Chondrocyte (in vitro differentiated cells): ENCODE results near the gene PPM1H. TPM values are rescaled to one million over a fixed set of nuclear protein-coding genes. Genes with fewer than 3 reads are reported as not detected.
A peak's percentile ranks its signal among the peaks of the same experiment; 100 is the strongest.

Experiments used
- DNase-seq: peaks from one replicate; pipeline ENCODE4 v3.0.0; 2021; ENCODE audit warnings: mixed read lengths, low spot score
- H3K27ac Mint-ChIP-seq: one replicate; pipeline ENCODE4 v1.8.0; 2021; ENCODE audit warnings: mild to moderate bottlenecking, moderate library complexity, mixed read lengths; ENCODE audit not compliant: unreplicated experiment
- H3K27me3 Mint-ChIP-seq: 2 replicates; pipeline ENCODE4 v1.8.0; 2021; ENCODE audit warnings: low read depth, mixed read lengths
- H3K36me3 Mint-ChIP-seq: 2 replicates; pipeline ENCODE4 v1.8.0; 2021; ENCODE audit warnings: low read depth, mixed read lengths
- H3K4me1 Mint-ChIP-seq: 2 replicates; pipeline ENCODE4 v1.8.0; 2021; ENCODE audit warnings: low read depth, mild to moderate bottlenecking, mixed read lengths
- H3K4me3 Mint-ChIP-seq: one replicate; pipeline ENCODE4 v1.8.0; 2021; ENCODE audit warnings: mild to moderate bottlenecking, moderate library complexity, mixed read lengths; ENCODE audit not compliant: unreplicated experiment
- H3K9me3 Mint-ChIP-seq: 2 replicates; pipeline ENCODE4 v1.8.0; 2021; ENCODE audit warnings: low read depth, mixed read lengths
- total RNA-seq: library from RNA; stranded (reverse); gene quantifications from 3 replicates; pipeline ENCODE4 v1.2.1, GENCODE V29; 2021
- TF ChIP-seq, protein P1 (sequence below): fragments of 200-600 bp; sonication (generic); IDR thresholded peaks from 2 replicates; pipeline ENCODE4 v1.5.0; 2021; ENCODE audit warnings: antibody characterized with exemption, mild to moderate bottlenecking, moderate library complexity

The PPM1H gene
- total RNA-seq, 1 donor from 2014 or later: 34.3 TPM

DNA sequence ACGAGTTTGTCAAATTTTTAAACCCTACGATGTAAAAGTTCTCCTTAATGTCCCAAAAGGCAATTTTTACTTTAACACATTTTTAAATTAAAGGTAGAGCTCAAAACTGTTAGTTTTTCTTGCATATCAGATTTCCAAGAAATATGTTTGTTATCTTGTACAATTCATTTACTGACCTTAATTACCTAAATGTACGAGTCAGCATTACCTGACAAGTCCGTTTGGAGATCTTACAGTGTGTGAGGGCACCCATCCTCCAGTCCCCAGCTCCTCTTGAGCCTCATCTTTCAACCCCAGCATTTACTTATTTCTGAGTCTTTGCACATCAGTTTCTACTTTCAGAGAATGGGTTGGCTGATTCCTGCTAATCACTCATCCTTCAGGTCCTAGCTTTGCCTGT lies 23.7 kb downstream of the PPM1H start:
- no peaks in the 10 kb centered on the region for H3K9me3 Mint-ChIP-seq
- H3K27me3 Mint-ChIP-seq: no peaks in the 10 kb centered on the region
- peaks cover 19% of the 10 kb centered on the region for H3K36me3 Mint-ChIP-seq
- TF ChIP-seq, protein P1, sequence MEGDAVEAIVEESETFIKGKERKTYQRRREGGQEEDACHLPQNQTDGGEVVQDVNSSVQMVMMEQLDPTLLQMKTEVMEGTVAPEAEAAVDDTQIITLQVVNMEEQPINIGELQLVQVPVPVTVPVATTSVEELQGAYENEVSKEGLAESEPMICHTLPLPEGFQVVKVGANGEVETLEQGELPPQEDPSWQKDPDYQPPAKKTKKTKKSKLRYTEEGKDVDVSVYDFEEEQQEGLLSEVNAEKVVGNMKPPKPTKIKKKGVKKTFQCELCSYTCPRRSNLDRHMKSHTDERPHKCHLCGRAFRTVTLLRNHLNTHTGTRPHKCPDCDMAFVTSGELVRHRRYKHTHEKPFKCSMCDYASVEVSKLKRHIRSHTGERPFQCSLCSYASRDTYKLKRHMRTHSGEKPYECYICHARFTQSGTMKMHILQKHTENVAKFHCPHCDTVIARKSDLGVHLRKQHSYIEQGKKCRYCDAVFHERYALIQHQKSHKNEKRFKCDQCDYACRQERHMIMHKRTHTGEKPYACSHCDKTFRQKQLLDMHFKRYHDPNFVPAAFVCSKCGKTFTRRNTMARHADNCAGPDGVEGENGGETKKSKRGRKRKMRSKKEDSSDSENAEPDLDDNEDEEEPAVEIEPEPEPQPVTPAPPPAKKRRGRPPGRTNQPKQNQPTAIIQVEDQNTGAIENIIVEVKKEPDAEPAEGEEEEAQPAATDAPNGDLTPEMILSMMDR: no peak
- H3K4me3 Mint-ChIP-seq: no peak overlapping the region
- no peak for DNase-seq
- peaks cover 22% of the 10 kb centered on the region for H3K4me1 Mint-ChIP-seq
- no peak overlapping the region for H3K27ac Mint-ChIP-seq

DNA sequence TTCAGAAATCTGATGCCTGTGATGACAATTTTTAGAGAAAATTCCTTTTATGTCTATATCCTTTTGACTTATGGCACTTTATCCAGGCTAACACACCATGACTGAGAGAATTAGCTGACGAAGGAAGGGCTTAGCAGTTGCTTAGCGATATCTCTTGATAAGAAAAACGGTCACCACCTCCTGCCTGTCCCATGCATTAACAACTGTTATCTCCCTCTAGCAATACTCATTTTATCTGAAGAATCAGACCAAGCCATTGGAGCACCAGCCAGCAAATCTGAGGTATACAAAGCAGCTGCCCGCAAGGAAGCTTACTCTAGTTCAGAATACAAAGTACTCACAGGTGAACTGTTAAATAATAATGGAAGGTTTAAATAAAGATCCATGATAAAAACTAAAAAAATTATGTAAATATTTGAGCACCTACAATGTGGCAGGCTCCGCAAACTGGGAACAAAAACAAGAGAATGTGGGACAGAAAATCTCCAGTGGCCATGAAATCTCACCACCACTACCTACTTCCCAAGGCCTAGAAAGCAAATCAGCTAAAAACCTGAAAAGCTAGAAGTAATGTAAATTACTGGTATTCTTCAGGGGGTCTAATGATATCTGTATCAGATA lies 24.3 kb downstream of the PPM1H start:
- H3K27ac Mint-ChIP-seq: no peak overlapping the region
- H3K9me3 Mint-ChIP-seq: no peaks in the 10 kb centered on the region
- peaks cover 28% of the 10 kb centered on the region for H3K4me1 Mint-ChIP-seq
- H3K4me3 Mint-ChIP-seq: no peak overlapping the region
- peaks cover 19% of the 10 kb centered on the region for H3K36me3 Mint-ChIP-seq
- DNase-seq: no peak
- H3K27me3 Mint-ChIP-seq: no peaks in the 10 kb centered on the region
- TF ChIP-seq, protein P1: no peak

DNA sequence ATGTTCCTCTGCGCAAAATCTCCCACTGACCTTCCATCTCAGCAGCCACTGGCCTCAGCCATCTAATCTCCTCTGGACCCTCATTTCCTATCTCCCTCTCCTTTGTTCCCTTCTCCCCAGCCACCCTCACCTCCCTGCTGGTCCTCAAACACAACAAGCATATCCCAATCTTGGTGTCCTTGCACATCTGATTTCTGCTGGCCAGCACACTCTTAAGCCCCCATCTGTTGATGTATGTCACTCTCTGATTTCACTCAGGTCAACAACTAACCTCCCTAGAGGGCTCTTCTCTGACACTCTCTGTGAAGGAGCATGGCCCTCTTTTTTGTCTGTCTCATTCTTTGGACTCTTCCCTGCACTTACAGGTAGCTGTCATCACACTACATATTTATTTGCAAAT lies 25.6 kb downstream of the PPM1H start:
- peaks cover 36% of the 10 kb centered on the region for H3K4me1 Mint-ChIP-seq

DNA sequence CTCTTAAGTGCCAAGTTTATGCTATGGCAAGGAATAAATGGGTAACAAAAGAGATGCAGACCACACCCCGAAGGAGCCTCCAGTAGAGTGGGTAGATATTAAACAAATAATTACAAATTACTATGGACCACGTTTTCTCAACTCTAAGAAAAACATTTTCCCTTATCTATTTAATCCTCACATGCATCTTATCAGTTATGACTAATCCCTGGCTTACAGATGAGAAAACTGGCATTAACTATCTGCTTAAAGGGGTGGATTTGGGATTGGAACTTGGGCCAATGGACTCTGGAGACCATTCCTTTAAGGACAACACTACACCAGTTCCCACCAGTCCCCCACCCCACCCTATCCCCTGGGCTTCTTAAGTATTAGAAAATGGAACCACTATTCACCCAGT lies 26.3 kb downstream of the PPM1H start:
- Mint-ChIP-seq H3K9me3 (no peaks in the 10 kb centered on the region), H3K4me1 (peaks cover 38% of the 10 kb centered on the region), H3K36me3 (peaks cover 9% of the 10 kb centered on the region), H3K27ac (no peak overlapping the region), H3K4me3 (no peak overlapping the region), H3K27me3 (no peaks in the 10 kb centered on the region)
- no peak for DNase-seq
- TF ChIP-seq, protein P1: no peak

More for the DNA sequence above, 25.6 kb downstream of the PPM1H start:
- Mint-ChIP-seq H3K36me3 (peaks cover 10% of the 10 kb centered on the region), H3K4me3 (no peak overlapping the region), H3K27ac (no peak overlapping the region), H3K9me3 (no peaks in the 10 kb centered on the region), H3K27me3 (no peaks in the 10 kb centered on the region)
- TF ChIP-seq, protein P1: no peak
- no peak for DNase-seq

DNA sequence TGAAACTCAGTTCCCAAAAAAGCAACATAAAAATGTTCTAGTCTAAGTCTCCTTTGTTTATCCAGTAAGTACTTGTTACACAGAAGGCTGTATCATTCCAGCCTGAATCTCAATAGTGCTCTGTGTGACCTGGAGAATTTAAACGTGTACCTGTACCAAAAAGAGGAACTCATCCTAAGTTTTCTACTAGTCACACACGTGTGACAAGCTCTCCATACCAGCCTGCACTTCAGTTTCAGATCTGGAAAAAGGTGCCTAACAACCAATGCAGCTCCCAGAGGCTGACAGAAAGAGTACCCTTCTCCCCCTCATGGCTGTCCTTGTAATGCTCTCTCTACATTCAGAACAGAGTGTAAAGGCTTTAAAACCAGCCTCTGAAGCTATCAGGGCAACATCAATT lies 27.4 kb downstream of the PPM1H start:
- no peaks in the 10 kb centered on the region for H3K27me3 Mint-ChIP-seq
- no peaks in the 10 kb centered on the region for H3K9me3 Mint-ChIP-seq
- H3K36me3 Mint-ChIP-seq: peaks cover 9% of the 10 kb centered on the region
- peaks cover 47% of the 10 kb centered on the region for H3K4me1 Mint-ChIP-seq
- H3K4me3 Mint-ChIP-seq: no peak overlapping the region
- TF ChIP-seq, protein P1: no peak
- H3K27ac Mint-ChIP-seq: peak overlapping the region; percentile 22
- DNase-seq: no peak
